ENCODE results near the gene TTC4. TPM values are rescaled to one million over a fixed set of nuclear protein-coding genes. Genes with fewer than 3 reads are reported as not detected.

TTC4 gene
- total RNA-seq, 1 donor from 2014 or later = 16.4 TPM

DNA sequence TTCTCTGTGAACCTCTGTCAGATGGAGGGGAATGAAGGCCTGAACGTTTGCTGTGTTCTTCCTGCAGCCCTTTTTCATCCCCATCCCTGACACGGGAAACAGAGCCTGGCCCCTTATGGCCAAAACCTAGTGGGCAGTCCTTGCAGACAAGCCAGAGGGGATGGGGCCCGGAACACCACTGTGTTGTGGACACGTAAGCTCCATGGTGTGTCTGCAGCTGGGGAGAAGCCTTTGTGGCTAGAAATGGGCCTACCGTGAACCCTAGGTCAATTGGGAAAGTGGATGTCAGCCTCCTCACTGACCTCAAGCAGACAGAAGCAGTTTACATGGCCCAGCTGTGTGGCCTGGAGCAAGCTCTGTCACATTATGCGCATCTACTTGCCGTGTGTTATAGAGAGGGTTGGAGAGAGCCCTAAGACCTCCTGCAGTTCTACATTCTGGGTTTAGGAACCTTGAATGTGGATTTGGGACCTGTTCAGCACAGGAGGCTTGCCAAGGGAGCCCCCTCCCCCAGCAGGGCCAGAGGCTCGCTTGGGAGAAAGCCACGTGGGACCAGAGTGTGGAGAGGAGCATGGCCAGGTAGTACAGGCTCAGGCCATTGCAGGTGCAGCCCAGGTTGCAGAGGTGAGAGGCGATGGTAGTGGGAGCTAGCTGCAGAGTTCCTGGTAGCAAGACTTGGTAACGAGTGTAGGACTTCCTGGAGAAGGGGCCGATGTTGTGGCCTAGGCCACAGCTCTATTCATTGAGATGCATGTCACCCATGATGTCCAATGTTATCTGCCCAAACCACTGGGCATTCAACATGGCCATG is 28.0 kb downstream of the TTC4 start:
- TF ChIP-seq, protein P1, sequence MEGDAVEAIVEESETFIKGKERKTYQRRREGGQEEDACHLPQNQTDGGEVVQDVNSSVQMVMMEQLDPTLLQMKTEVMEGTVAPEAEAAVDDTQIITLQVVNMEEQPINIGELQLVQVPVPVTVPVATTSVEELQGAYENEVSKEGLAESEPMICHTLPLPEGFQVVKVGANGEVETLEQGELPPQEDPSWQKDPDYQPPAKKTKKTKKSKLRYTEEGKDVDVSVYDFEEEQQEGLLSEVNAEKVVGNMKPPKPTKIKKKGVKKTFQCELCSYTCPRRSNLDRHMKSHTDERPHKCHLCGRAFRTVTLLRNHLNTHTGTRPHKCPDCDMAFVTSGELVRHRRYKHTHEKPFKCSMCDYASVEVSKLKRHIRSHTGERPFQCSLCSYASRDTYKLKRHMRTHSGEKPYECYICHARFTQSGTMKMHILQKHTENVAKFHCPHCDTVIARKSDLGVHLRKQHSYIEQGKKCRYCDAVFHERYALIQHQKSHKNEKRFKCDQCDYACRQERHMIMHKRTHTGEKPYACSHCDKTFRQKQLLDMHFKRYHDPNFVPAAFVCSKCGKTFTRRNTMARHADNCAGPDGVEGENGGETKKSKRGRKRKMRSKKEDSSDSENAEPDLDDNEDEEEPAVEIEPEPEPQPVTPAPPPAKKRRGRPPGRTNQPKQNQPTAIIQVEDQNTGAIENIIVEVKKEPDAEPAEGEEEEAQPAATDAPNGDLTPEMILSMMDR (IDR thresholded peaks at IDR 0.05) = no peak
- ATAC-seq (no peak), DNase-seq (no peak)
- no peaks in the 10 kb centered on the region for H3K27me3 ChIP-seq
- no peaks in the 10 kb centered on the region for H3K4me1 ChIP-seq
- intact Hi-C loops (cut with DNase I) = no loop called here
- H3K4me3 ChIP-seq = no peak overlapping the region
- no peaks in the 10 kb centered on the region for H3K9me3 ChIP-seq
- H3K36me3 ChIP-seq = peaks cover 49% of the 10 kb centered on the region
- no peak overlapping the region for H3K27ac ChIP-seq

DNA sequence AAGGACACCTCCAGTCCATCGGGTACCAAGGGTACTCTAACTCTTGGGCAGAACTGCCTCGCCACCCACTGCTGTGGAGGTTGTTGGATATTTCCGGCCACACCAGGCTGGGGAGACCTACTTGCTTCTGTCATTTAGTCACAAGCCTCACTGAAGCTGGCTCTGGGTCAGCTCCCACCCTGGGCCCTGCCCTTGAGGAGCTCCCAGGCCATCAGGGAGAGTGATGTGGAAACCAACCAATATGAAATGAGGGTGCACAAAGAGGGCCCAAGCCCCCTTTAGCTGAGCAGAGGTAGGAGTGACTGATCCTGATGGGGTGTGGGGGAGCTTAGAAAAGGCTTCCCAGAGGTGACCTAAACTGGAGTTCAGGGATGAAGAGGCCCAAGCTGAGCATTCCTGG is 29.0 kb downstream of the TTC4 start:
- H3K27me3 ChIP-seq = no peaks in the 10 kb centered on the region
- H3K4me3 ChIP-seq = no peak overlapping the region
- peaks cover 39% of the 10 kb centered on the region for H3K36me3 ChIP-seq
- no peak for ATAC-seq
- intact Hi-C loops (cut with DNase I) = no loop called here
- H3K9me3 ChIP-seq = no peaks in the 10 kb centered on the region
- DNase-seq = no peak
- TF ChIP-seq, protein P1 (IDR thresholded peaks at IDR 0.05) = no peak
- H3K27ac ChIP-seq = no peak overlapping the region
- no peaks in the 10 kb centered on the region for H3K4me1 ChIP-seq

- intact Hi-C loops (cut with DNase I) = no loop called here
- Histone ChIP-seq H3K27ac (no peak overlapping the region), H3K4me3 (no peak overlapping the region), H3K4me1 (no peaks in the 10 kb centered on the region), H3K36me3 (peaks cover 33% of the 10 kb centered on the region), H3K27me3 (no peaks in the 10 kb centered on the region), H3K9me3 (no peaks in the 10 kb centered on the region)
- TF ChIP-seq, protein P1 (IDR thresholded peaks at IDR 0.05) = no peak
- DNase-seq = no peak
- ATAC-seq = no peak
These were observed 29.6 kb downstream of the TTC4 start for GRCh38 chr1:54745274-54745673.

- H3K36me3 ChIP-seq = peaks cover 27% of the 10 kb centered on the region
- intact Hi-C loops (cut with DNase I) = no loop called here
- TF ChIP-seq, protein P1 (IDR thresholded peaks at IDR 0.05) = no peak
- H3K27ac ChIP-seq = no peak overlapping the region
- no peak for ATAC-seq
- no peaks in the 10 kb centered on the region for H3K4me1 ChIP-seq
- no peaks in the 10 kb centered on the region for H3K27me3 ChIP-seq
- no peak overlapping the region for H3K4me3 ChIP-seq
- DNase-seq = no peak
- H3K9me3 ChIP-seq = no peaks in the 10 kb centered on the region
These were observed 30.2 kb downstream of the TTC4 start for GRCh38 chr1:54745864-54746263.

DNA sequence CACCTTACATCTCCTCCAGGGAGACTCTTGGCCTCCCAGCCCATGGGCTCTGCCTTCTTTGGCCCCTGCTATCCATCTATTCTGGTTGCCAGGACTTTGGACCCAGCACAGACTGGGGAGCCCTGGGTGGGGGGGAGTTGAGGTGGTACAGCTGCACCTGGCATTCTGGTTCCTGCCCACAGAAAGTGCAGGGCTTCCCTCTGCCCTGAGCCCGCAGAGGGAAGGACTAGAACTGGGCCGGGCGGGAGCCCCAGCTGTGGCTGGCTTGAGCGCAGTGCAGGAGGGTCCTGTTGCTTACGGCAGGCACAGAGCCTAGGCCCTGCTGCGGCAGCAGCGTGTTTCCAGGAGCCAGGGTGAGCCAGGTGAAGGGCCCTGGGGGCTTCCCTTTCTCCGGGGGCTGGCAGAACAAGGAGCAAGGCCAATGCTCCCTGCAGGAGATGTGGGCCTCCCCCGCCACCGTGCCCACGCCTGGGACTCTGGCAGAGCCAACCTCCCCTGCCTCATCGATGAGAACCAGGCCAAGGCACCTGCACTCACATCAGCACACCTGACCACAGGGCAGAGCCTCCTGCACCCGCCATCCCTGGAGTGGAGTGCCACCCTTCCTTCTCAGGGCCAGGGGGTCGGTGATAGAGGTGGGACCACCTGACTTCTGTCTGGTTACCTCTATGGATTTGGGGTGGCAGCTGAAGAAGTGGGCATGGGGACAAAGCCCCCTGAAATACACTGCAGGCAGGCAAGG is 32.6 kb downstream of the TTC4 start:
- ATAC-seq (no peak), DNase-seq (no peak)
- intact Hi-C loops (cut with DNase I) = no loop called here
- H3K27me3 ChIP-seq = no peaks in the 10 kb centered on the region
- no peaks in the 10 kb centered on the region for H3K9me3 ChIP-seq
- no peak overlapping the region for H3K27ac ChIP-seq
- TF ChIP-seq, protein P1 (IDR thresholded peaks at IDR 0.05) = no peak
- H3K36me3 ChIP-seq = peaks cover 3% of the 10 kb centered on the region
- no peak overlapping the region for H3K4me3 ChIP-seq
- H3K4me1 ChIP-seq = no peaks in the 10 kb centered on the region
